NT2/D1 (cell line): Measurements from ENCODE around the gene RAB31.

ENCODE experiments used
- DNase-seq: peaks from one replicate; pipeline ENCODE4 v3.0.0-alpha.2; 2011; ENCODE audit warnings: low read depth, low spot score
- H3K27me3 ChIP-seq: 2 replicates; pipeline ENCODE4 v1.6.0; 2011; ENCODE audit warnings: mild to moderate bottlenecking; ENCODE audit not compliant: insufficient read length, insufficient read depth
- H3K36me3 ChIP-seq: 2 replicates; pipeline ENCODE4 v1.6.1; 2011; ENCODE audit warnings: mild to moderate bottlenecking, low read length, mixed read lengths; ENCODE audit not compliant: insufficient read depth, insufficient read length
- H3K4me1 ChIP-seq: 2 replicates; pipeline ENCODE4 v1.5.1; 2011; ENCODE audit not compliant: insufficient read depth, insufficient read length
- H3K4me3 ChIP-seq: 2 replicates; pipeline ENCODE4 v1.5.1; 2011; ENCODE audit warnings: low read depth; ENCODE audit not compliant: insufficient read length
- H3K9ac ChIP-seq: 2 replicates; pipeline ENCODE4 v1.6.0; 2011; ENCODE audit warnings: low read depth; ENCODE audit not compliant: insufficient read length
- H3K9me3 ChIP-seq: 2 replicates; pipeline ENCODE4 v1.5.1; 2011; ENCODE audit warnings: mild to moderate bottlenecking, low read length; ENCODE audit not compliant: insufficient read depth
- SUZ12 ChIP-seq: IDR thresholded peaks from 2 replicates; pipeline ENCODE4 v1.6.1; 2011; ENCODE audit not compliant: insufficient read length, insufficient read depth; ENCODE audit errors: extremely low read depth
- YY1 ChIP-seq: IDR thresholded peaks from 2 replicates; pipeline ENCODE4 v1.6.1; 2011; ENCODE audit not compliant: insufficient read length, insufficient read depth
- ZNF274 ChIP-seq: IDR thresholded peaks from 2 replicates; pipeline ENCODE4 v1.6.1; 2011; ENCODE audit warnings: mild to moderate bottlenecking, low read depth, low read length

The RAB31 gene

DNA sequence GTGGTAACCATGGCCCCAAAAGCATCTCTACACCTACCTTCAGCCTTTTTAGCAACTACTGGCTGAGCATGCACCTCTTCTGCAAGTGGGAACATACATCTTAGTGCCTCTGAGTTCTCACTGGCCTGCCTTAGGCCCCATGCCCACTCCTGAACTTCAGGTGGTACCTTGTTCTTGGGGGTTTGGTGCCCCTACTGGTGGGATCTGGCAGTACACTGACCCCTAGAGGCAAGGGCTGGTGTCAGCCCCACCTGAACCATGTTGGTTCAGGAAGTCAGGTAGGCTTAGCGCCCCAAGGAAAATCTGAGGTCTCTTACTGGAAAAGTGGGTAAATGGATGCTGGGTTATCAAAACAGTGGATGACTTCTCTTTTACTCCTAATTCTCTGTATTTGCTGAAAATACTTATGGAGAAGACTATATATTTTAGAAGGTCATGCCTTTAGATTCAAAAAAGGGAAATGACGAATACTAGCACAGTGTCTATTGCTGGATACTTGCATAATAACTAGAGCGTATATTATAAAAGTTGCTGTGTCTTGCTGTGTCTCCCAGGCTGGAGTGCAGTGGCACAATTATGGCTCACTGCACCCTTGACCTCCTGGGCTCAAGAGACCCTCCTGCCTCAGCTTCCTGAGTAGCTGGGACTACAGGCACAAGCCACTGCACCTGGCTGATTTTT, 84.6 kb downstream of the RAB31 start:
- DNase-seq = peak; percentile 27
- Histone ChIP-seq H3K4me3 (no peak overlapping the region), H3K27me3 (no peaks in the 10 kb centered on the region), H3K9me3 (no peaks in the 10 kb centered on the region), H3K9ac (no peak overlapping the region), H3K36me3 (peaks cover 10% of the 10 kb centered on the region), H3K4me1 (peaks cover 2% of the 10 kb centered on the region)
- no peak for TF ChIP-seq ZNF274
- TF ChIP-seq SUZ12 = no peak
- no peak for TF ChIP-seq YY1

- Histone ChIP-seq H3K27me3 (no peaks in the 10 kb centered on the region), H3K9me3 (peaks cover 6% of the 10 kb centered on the region), H3K36me3 (peaks cover 12% of the 10 kb centered on the region), H3K9ac (no peak overlapping the region), H3K4me3 (no peak overlapping the region), H3K4me1 (peaks cover 2% of the 10 kb centered on the region)
- no peak for DNase-seq
- TF ChIP-seq ZNF274 = no peak
- no peak for TF ChIP-seq YY1
- no peak for TF ChIP-seq SUZ12
Measured at GRCh38 chr18:9796011-9796410, 87.9 kb downstream of the RAB31 start.

GRCh38 chr18:9796935-9797549, 88.9 kb downstream of the RAB31 start:
- no peak for DNase-seq
- H3K4me1 ChIP-seq = peaks cover 2% of the 10 kb centered on the region
- no peak overlapping the region for H3K9ac ChIP-seq
- H3K4me3 ChIP-seq = no peak overlapping the region
- TF ChIP-seq ZNF274 (no peak), SUZ12 (no peak), YY1 (no peak)
- H3K36me3 ChIP-seq = peaks cover 12% of the 10 kb centered on the region
- peaks cover 6% of the 10 kb centered on the region for H3K9me3 ChIP-seq
- no peaks in the 10 kb centered on the region for H3K27me3 ChIP-seq

GRCh38 chr18:9802175-9803062, 94.3 kb downstream of the RAB31 start:
- Histone ChIP-seq H3K36me3 (peaks cover 6% of the 10 kb centered on the region), H3K9ac (no peak overlapping the region), H3K9me3 (peaks cover 6% of the 10 kb centered on the region)

DNA sequence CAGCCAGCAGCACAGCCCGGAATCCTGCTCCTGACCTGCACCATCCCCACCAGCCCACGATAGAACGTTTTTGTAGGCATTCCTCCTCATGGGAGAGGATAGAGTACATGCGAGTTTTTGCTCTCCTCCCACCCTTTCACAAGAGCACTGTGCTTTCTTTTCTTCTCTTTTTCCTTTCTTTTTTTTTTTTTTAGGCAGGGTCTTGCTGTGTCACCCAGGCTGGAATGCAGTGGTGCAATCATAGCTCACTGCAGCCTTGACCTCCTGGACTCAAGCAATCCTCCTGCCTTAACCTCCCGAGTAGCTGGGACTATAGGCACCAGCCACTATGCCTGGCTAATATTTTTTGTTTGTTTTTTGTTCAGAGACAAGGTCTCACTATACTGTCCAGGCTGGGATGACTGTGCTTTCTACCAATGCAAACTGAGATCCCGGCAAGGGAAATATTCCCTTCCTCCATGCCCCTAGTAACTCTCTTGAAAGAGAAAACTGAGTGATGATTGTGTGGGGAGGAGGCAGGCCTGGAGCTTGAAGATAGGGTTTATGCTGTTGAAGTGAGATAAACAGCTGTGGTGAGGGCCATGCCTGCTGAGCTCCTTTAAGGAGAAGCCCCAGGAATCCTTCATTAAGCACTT, 95.1 kb downstream of the RAB31 start:
- H3K4me3 ChIP-seq = no peak overlapping the region
- TF ChIP-seq ZNF274 (no peak), SUZ12 (no peak), YY1 (no peak)
- H3K4me1 ChIP-seq = peaks cover 9% of the 10 kb centered on the region
- no peak for DNase-seq
- H3K9me3 ChIP-seq = peaks cover 6% of the 10 kb centered on the region
- peaks cover 6% of the 10 kb centered on the region for H3K36me3 ChIP-seq
- no peaks in the 10 kb centered on the region for H3K27me3 ChIP-seq
- H3K9ac ChIP-seq = no peak overlapping the region

More at GRCh38 chr18:9802175-9803062, 94.3 kb downstream of the RAB31 start:
- DNase-seq = no peak
- TF ChIP-seq ZNF274 (no peak), YY1 (no peak), SUZ12 (no peak)
- Histone ChIP-seq H3K4me1 (peaks cover 9% of the 10 kb centered on the region), H3K27me3 (no peaks in the 10 kb centered on the region), H3K4me3 (no peak overlapping the region)

DNA sequence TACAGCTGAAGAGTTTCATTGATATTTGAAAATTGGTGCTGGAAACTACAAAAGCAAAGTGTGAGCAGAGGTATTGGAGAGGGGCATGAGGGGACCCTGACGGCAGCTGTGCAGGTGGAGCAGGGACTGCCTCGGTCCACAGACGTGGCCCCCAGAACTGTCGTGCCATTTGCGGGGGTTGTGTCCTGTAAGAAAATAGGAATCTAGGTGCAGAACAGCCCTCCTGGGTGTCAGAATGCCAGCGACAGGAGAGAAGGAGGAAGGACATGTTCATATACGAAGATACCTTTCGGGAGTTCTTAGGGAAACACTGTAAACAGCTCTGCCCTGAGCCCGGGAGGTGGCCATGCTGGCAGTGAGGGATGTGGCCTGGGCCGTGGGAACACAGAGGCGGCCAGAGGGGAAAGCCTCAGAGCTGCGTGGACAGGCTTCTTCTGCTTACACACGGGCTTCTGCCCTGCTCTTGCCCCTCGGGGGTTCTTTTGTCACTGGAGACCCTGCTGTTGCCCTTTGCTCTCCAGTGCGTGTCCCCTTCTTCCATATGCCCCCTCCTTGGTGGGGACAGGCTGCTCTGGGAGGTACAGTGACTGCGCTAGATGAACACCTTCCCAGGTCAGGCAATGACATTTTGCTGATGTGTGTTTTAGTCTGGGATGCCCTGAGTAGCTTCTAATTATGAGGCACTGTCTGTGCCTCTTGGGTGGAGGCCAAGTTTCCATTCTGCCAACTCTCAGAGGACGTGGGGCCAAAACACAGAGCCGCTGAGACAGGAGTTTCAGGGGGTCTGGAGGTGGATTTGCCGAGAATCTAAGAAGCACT, 95.8 kb downstream of the RAB31 start:
- no peak for DNase-seq

More for the DNA sequence above, 95.8 kb downstream of the RAB31 start:
- Histone ChIP-seq H3K36me3 (peaks cover 6% of the 10 kb centered on the region), H3K9ac (no peak overlapping the region), H3K4me3 (no peak overlapping the region), H3K9me3 (peaks cover 6% of the 10 kb centered on the region), H3K27me3 (no peaks in the 10 kb centered on the region), H3K4me1 (peaks cover 9% of the 10 kb centered on the region)
- TF ChIP-seq SUZ12 (no peak), YY1 (no peak), ZNF274 (no peak)
